Heart left ventricle (tissue), 16 donors: ENCODE data around the gene TPSB2. TPM values are rescaled to one million over a fixed set of nuclear protein-coding genes. Genes with fewer than 3 reads are reported as not detected.

ENCODE experiments used
- ATAC-seq, 4 donors: fragments of 200-7000 bp; cut with Tn5 transposase; one replicate each; pipeline ENCODE4 v1.9.1; 2020 to 2022; ENCODE audit warnings: moderate library complexity in 4 of 4, mild to moderate bottlenecking in 3 of 4, moderate number of reproducible peaks in 1 of 4
- DNase-seq, 5 donors: peaks; one replicate each; pipeline ENCODE4 v3.0.0-alpha.2; 2020
- H3K27ac ChIP-seq, 12 donors: fragments of 200-600 bp; sonication (generic) in 4 of 12; one replicate each; pipeline versions ENCODE4 v1.5.0 to v1.8.0; 2016 to 2022; ENCODE audit warnings: mild to moderate bottlenecking in 2 of 12
- H3K27me3 ChIP-seq, 9 donors: fragments of 200-600 bp; sonication (generic) in 2 of 9; one replicate each; pipeline versions ENCODE4 v1.5.1 to v1.8.0; 2016 to 2022; ENCODE audit warnings: mild to moderate bottlenecking in 3 of 9
- H3K36me3 ChIP-seq, 9 donors: fragments of 200-600 bp; sonication (generic) in 2 of 9; one replicate each; pipeline versions ENCODE4 v1.5.0 to v1.8.0; 2018 to 2022; ENCODE audit warnings: mild to moderate bottlenecking in 2 of 9
- H3K4me1 ChIP-seq, 12 donors: fragments of 200-600 bp; sonication (generic) in 4 of 12; one replicate each; pipeline versions ENCODE4 v1.5.0 to v1.8.0; 2016 to 2022; ENCODE audit warnings: mild to moderate bottlenecking in 3 of 12
- H3K4me3 ChIP-seq, 12 donors: fragments of 200-600 bp; sonication (generic) in 4 of 12; one replicate each; pipeline versions ENCODE4 v1.5.0 to v1.8.0; 2017 to 2022; ENCODE audit warnings: mild to moderate bottlenecking in 9 of 12, moderate library complexity in 4 of 12
- H3K9me3 ChIP-seq, 12 donors: fragments of 200-600 bp; sonication (generic) in 4 of 12; one replicate each; pipeline versions ENCODE4 v1.5.0 to v1.8.0; 2016 to 2022; ENCODE audit warnings: mild to moderate bottlenecking in 1 of 12
- CTCF ChIP-seq, 12 donors: fragments of 200-600 bp; sonication (generic) in 4 of 12; IDR thresholded peaks; one replicate each; pipeline versions ENCODE4 v1.5.0 to v1.8.0; 2018 to 2022; ENCODE audit warnings: antibody characterized with exemption in 12 of 12, mild to moderate bottlenecking in 5 of 12
- POLR2A ChIP-seq, 2 donors: fragments of 450-650 bp; IDR thresholded peaks; one replicate each; pipeline ENCODE4 v1.6.1; 2017; ENCODE audit warnings: antibody characterized with exemption in 2 of 2, mild to moderate bottlenecking in 2 of 2, moderate library complexity in 2 of 2
- WGBS, 4 donors: extraction: QIAGEN DNeasy Blood & Tissue Kit in 2 of 4; methylation state at CpG; one replicate each; pipeline versions ENCODE4 v1.1.5 to v1.1.7; 2013 to 2018; 5-methylcytosine and 5-hydroxymethylcytosine counted together
- intact Hi-C, 10 donors: fragments of 100-400 bp; cut with DNase I; formaldehyde crosslinking; loops; one replicate each; pipeline versions ENCODE4 v1.11.1 to v1.14.2; 2022
- polyA plus RNA-seq, 2 donors: library from polyadenylated mRNA; stranded (reverse); fragments of 200-250 nt; gene quantifications; one replicate each; pipeline ENCODE4 v1.2.3, GENCODE V29; 2013
- total RNA-seq, 9 donors: library from RNA; depleted of rRNA in 2 of 9; stranded (reverse); fragments of >200 nt in 2 of 9; fragmentation: NEBNext Ultra II Directional in 3 of 9; extraction: Animal tissue kit (Norgen Biotek cat#: 25700) in 3 of 9; gene quantifications; one replicate each; pipeline versions ENCODE4 v1.1.0 to v1.2.4, GENCODE V29; 2016 to 2023
- donor health status: ischemic (EF 13 %, LVEDD 7.1; RV severe dilation, severe dysfunction).
- donor health status: healthy with polysubstance abuse.
- donor health status: DM: no; HTN: yes; CAD: no.
- donor health status: DM: no; HTN: no; CAD: no.
- donor health status: ischemic (EF 25% LVEDD 6.9; RV normal size, moderate dysfunction).
- donor health status: ischemic (EF 25% LVEDD 5.7; RV mildly dilated, moderate dysfunction).
- donor health status: healthy.
- donor health status: DM: yes; HTN: yes; CAD: no.
- donor health status: ischemic (EF 35%, LVEDD 5.7; RV mildly dilated, moderate dysfunction).
- donor health status: nonischemic (EF 11% LVEDD 7.7; RV severe dilation, severe dysfunction).
- donor health status: DM: yes; HTN: yes; CAD: no.
- donor health status: PGD.
- donor health status: ischemic (EF 29% LVEDD 5.4; RV normal size, mild dysfunction).
- donor health status: nonischemic (EF 23%, LVEDD 6.1; RV moderate dilation, normal function).

Gene TPSB2
- total and polyA plus RNA-seq, 11 donors, result 2.0 to 18.1 (median 2.3) TPM; not detected in 1

DNA sequence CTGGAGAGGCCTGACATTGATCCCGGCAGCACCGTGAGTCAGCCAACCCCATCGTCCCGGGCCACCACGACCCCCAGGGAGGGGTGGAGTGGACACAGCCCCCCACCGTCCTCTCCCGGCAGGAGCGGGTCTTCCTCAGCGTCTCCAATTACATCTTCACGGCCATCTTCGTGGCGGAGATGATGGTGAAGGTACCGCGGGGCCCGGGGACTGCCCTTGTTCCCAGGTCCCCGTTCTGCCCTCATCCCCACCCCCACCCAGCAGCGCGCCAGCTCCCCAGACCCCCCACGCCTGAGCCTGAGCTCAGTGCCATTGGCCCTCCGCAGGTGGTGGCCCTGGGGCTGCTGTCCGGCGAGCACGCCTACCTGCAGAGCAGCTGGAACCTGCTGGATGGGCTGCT lies 19.5 kb downstream of the TPSB2 start:
- Histone ChIP-seq H3K9me3 (no peaks in the 10 kb centered on the region), H3K27ac (no peak overlapping the region), H3K4me1 (no peaks in the 10 kb centered on the region), H3K36me3 (peaks cover 0 to 4% (median 0%) of the 10 kb centered on the region in 9 donors), H3K27me3 (no peaks in the 10 kb centered on the region), H3K4me3 (no peak overlapping the region)
- no peak for ATAC-seq
- TF ChIP-seq CTCF (IDR thresholded peaks at IDR 0.05), result no peak
- no peak for TF ChIP-seq POLR2A (IDR thresholded peaks at IDR 0.05)
- intact Hi-C loops, result no loop called here
- DNase-seq, result no peak
- 84 to 90% (median 88%) methylated on average over 16 to 23 of the region's 23 CpGs for WGBS, 4 donors

DNA sequence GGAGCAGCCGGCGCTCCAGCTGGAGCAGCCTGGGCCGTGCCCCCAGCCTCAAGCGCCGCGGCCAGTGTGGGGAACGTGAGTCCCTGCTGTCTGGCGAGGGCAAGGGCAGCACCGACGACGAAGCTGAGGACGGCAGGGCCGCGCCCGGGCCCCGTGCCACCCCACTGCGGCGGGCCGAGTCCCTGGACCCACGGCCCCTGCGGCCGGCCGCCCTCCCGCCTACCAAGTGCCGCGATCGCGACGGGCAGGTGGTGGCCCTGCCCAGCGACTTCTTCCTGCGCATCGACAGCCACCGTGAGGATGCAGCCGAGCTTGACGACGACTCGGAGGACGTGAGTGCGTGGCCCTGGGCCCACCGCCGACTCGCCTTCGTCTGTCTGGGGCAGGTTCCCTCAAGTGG lies 20.9 kb downstream of the TPSB2 start:
- no peaks in the 10 kb centered on the region for H3K4me1 ChIP-seq
- no peaks in the 10 kb centered on the region for H3K27me3 ChIP-seq
- intact Hi-C loops, result no loop called here
- no peak overlapping the region for H3K27ac ChIP-seq
- H3K9me3 ChIP-seq, result no peaks in the 10 kb centered on the region
- peaks cover 0 to 4% (median 0%) of the 10 kb centered on the region in 9 donors for H3K36me3 ChIP-seq
- 93 to 95% (median 93%) methylated on average over 24 to 43 of the region's 43 CpGs for WGBS, 4 donors
- TF ChIP-seq CTCF (IDR thresholded peaks at IDR 0.05) (no peak), POLR2A (IDR thresholded peaks at IDR 0.05) (no peak)
- ATAC-seq, result no peak
- no peak for DNase-seq
- H3K4me3 ChIP-seq, result no peak overlapping the region

GRCh38 chr16:1208239-1208830 lies 21.6 kb downstream of the TPSB2 start:
- 80 to 83% (median 83%) methylated on average over 21 to 22 of the region's 22 CpGs for WGBS, 4 donors
- intact Hi-C loops, result no loop called here

GRCh38 chr16:1206786-1207185 lies 23.2 kb downstream of the TPSB2 start:
- H3K9me3 ChIP-seq, result no peaks in the 10 kb centered on the region
- peaks cover 0 to 4% (median 0%) of the 10 kb centered on the region in 9 donors for H3K36me3 ChIP-seq
- no peak overlapping the region for H3K4me3 ChIP-seq
- no peak for DNase-seq
- H3K4me1 ChIP-seq, result no peaks in the 10 kb centered on the region
- TF ChIP-seq POLR2A (IDR thresholded peaks at IDR 0.05) (no peak), CTCF (IDR thresholded peaks at IDR 0.05) (no peak)
- no peak overlapping the region for H3K27ac ChIP-seq
- intact Hi-C loops, result no loop called here
- 77 to 84% (median 80%) methylated on average over 14 to 16 of the region's 16 CpGs for WGBS, 4 donors
- no peak for ATAC-seq
- no peaks in the 10 kb centered on the region for H3K27me3 ChIP-seq

More at GRCh38 chr16:1208239-1208830, 21.6 kb downstream of the TPSB2 start:
- Histone ChIP-seq H3K4me3 (no peak overlapping the region), H3K27me3 (no peaks in the 10 kb centered on the region), H3K27ac (no peak overlapping the region), H3K36me3 (peaks cover 0 to 4% (median 0%) of the 10 kb centered on the region in 9 donors), H3K9me3 (no peaks in the 10 kb centered on the region), H3K4me1 (no peaks in the 10 kb centered on the region)
- no peak for ATAC-seq
- no peak for DNase-seq
- TF ChIP-seq POLR2A (IDR thresholded peaks at IDR 0.05), result no peak

DNA sequence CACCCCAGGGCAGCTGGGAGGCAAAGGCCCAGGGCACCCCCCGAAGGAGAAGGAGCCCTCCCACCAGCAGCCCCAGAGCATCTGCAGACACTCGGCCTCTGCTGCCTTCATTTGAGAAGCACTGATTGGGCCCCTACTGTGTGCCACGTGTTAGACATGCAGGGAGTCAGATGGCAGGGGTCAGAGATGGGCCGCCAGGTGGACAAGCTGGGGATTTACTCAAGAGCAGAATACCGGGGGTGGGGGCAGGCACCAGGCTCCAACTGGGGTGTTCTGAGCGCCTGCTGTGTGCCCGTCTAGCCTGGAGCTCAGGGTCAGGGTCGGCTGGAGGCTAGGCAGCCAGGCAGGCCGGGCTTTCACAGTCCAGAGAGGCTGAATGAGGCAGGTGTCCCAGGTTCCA lies 23.7 kb downstream of the TPSB2 start:
- Histone ChIP-seq H3K9me3 (no peaks in the 10 kb centered on the region), H3K27ac (no peak overlapping the region), H3K4me1 (no peaks in the 10 kb centered on the region), H3K36me3 (peaks cover 0 to 4% (median 0%) of the 10 kb centered on the region in 9 donors), H3K4me3 (no peak overlapping the region), H3K27me3 (no peaks in the 10 kb centered on the region)
- 61 to 69% (median 67%) methylated on average over 5 to 9 of the region's 9 CpGs for WGBS, 4 donors
- ATAC-seq, result no peak
- no peak for DNase-seq
- intact Hi-C loops, result no loop called here
- TF ChIP-seq POLR2A (IDR thresholded peaks at IDR 0.05) (no peak), CTCF (IDR thresholded peaks at IDR 0.05) (no peak)
